Measurements from ENCODE around the gene PAM16.
A peak's percentile ranks its signal among the peaks of the same experiment; 100 is the strongest.
"Not testable (repeated sequence)": the region's sequence is repeated elsewhere in the genome, so short reads cannot be mapped to it uniquely, and the experiment has no call there.

Gene PAM16

GRCh38 chr16:4352843-4353242 is 1.7 kb upstream of the PAM16 start:
- DNase-seq (ENCODE audit: low read depth) = no peak

- DNase-seq (ENCODE audit: low read depth) = peak; percentile 61
These were observed 759 bp upstream of the PAM16 start for GRCh38 chr16:4351880-4352279.

DNA sequence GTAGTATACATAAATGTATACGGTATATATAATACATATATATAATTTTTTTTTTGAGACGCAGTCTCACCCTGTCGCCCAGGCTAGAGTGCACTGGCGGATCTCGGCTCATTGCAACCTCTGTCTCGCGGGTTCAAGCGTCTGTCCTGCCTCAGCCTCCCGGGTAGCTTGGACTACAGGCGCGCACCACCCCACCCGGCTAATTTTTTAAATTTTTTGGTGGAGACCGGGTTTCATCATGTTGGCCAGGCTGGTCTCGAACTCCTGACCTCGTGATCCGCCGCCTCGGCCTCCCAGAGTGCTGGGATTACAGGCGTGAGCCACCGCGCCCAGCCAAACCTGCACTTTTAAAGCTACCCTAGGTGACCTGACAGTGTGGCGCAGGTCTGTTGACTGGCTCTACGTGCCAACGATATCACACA is 745 bp downstream of the PAM16 start:
- DNase-seq (ENCODE audit: low read depth) = no peak

GRCh38 chr16:4349332-4349731 is 1.8 kb downstream of the PAM16 start:
- DNase-seq (ENCODE audit: low read depth) = no peak

GRCh38 chr16:4347765-4348509 is 3.2 kb downstream of the PAM16 start:
- no peak for DNase-seq (ENCODE audit: low read depth)

DNA sequence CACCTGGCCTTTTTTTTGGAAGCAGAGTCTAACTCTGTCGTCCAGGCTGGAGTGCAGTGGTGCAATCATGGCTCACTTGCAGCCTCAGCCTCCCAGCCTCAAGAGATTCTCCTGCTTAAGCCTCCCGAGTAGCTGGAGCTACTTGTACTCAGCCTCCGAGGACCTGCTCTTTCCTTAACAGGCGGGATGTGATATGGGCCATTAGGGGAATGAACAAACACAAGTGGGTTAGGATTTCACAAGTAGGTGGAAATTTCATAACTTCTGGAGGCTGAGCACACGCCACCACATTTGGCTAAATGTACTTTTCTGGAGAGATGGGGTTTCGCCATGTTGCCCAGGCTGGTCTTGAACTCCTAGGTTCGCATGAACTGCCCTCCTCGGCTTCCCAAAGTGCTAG is 4.1 kb downstream of the PAM16 start:
- peak; percentile 91 for DNase-seq (ENCODE audit: low read depth)

DNA sequence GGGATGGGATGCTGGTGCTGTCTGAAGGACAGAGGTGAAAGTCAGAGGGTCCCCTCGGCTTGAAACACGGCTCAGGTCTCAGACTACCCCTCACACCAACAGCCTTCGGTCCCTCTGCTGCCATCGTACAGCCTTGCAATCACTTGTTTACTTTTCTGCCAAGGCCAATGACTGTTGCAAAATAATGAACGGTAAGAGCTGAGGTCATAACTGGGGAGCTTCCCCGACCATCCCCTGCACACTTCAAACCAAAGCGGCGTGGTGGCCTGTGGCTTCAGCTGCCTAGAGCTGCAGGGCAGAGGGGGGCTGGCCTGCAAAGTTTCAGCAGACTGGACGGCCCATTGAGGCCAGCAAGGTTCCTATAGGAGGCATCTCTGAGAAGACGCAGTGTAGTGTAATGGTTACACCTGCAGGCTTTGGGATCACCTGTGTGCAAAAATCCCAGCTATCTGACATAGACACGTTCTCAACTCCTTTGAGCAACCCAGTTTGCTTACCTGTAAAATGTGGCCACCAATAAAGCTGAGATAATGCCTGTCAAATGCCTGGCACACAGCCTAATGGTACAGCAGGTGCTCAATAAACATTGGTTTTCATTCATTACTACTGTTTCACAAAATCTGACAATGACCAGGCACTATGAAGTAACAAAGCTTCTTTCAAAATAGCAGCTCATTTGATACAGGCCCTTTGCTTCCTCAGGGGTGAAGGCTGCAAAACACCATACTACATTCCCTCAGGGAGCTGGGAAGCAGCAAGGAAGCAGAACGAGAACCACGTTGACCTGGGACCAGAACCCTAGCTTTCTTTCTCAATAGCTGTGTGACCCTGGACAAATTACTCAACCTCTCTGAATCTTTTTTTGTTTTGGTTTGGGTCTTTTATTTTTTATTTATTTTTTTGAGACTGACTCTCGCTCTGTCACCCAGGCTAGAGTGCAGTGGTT is 5.0 kb downstream of the PAM16 start:
- peak; percentile 65 for DNase-seq (ENCODE audit: low read depth)

- DNase-seq (ENCODE audit: low read depth) = peak; percentile 30
These were observed 5.9 kb downstream of the PAM16 start for GRCh38 chr16:4344983-4345835.

DNA sequence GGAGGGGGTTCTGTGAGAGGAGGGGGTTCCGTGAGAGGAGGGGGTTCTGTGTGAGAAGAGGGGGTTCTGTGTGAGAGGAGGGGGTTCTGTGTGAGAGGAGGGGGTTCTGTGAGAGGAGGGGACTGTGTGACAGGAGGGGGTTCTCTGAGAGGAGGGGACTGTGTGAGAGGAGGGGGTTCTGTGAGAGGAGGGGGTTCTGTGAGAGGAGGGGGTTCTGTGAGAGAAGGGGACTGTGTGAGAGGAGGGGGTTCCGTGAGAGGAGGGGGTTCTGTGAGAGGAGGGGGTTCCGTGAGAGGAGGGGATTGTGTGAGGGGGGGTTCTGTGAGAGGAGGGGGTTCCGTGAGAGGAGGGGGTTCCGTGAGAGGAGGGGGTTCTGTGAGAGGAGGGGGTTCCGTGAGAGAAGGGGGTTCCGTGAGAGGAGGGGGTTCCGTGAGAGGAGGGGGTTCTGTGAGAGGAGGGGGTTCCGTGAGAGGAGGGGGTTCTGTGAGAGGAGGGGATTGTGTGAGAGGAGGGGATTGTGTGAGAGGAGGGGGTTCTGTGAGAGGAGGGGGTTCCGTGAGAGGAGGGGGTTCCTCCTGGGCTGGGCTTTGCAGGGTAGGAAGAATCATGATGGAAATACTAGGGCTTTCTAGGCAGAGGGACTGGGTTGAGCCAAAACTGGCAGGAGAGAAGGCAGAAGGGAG is 6.7 kb downstream of the PAM16 start:
- DNase-seq (ENCODE audit: low read depth) = not testable (repeated sequence)

- DNase-seq (ENCODE audit: low read depth) = peak; percentile 43
These were observed 8.0 kb downstream of the PAM16 start for GRCh38 chr16:4342866-4343744.

DNA sequence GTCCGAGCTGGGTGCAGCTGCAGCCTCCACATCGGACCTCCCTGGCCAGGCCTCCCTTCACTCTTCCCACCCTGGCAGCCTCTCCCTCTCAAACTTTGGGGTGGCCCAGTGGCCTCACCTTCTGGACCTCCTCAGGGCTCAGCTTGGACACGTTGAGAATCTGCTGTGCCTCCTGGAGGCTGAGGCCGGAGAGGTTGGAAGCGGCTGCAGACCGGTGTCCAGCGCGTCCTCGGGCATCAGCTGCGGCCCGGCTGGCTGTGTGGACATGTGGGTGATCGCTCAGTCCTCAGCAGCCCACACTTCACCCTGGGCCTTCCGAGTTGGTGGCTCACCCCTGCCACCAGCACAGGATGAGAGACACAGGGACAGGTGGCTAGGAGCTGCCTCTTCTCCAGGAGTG is 9.9 kb downstream of the PAM16 start:
- no peak for DNase-seq (ENCODE audit: low read depth)

- no peak for DNase-seq (ENCODE audit: low read depth)
These were observed 10.7 kb downstream of the PAM16 start for GRCh38 chr16:4340443-4340842.

GRCh38 chr16:4339909-4340308 is 11.2 kb downstream of the PAM16 start:
- no peak for DNase-seq (ENCODE audit: low read depth)

GRCh38 chr16:4339455-4339854 is 11.7 kb downstream of the PAM16 start:
- DNase-seq (ENCODE audit: low read depth) = no peak

DNA sequence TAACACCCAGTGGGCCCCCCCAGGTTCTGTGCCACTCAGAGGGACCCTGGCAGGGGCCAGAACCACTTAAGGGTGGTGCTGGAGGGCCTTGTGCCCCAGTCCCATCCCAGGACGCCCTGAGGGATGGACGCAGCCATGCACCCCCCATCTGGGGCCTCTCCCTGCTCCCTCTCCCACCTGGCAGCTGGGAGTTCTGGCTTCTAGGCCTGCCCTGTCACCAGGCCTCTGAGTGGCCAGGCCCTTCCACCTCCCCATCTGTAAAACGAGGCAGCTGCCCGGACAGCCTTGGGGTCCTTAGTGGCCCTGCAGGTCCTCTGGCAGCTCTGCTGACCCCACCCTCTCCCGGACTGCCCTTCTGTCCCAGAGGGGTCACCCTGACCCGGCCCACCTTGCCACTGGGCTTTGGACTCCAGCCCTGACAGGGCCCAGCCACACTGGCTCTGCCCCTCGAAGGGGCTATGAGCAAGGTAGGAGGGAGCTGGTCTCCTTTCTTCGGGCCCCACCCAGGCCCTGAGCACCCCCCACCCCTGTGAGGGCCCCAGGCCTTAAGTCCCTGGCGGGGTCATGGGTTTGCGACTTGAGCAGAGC is 12.3 kb downstream of the PAM16 start:
- no peak for DNase-seq (ENCODE audit: low read depth)

- DNase-seq (ENCODE audit: low read depth) = no peak
These were observed 13.0 kb downstream of the PAM16 start for GRCh38 chr16:4338125-4338582.

- no peak for DNase-seq (ENCODE audit: low read depth)
These were observed 13.5 kb downstream of the PAM16 start for GRCh38 chr16:4337540-4338088.

DNA sequence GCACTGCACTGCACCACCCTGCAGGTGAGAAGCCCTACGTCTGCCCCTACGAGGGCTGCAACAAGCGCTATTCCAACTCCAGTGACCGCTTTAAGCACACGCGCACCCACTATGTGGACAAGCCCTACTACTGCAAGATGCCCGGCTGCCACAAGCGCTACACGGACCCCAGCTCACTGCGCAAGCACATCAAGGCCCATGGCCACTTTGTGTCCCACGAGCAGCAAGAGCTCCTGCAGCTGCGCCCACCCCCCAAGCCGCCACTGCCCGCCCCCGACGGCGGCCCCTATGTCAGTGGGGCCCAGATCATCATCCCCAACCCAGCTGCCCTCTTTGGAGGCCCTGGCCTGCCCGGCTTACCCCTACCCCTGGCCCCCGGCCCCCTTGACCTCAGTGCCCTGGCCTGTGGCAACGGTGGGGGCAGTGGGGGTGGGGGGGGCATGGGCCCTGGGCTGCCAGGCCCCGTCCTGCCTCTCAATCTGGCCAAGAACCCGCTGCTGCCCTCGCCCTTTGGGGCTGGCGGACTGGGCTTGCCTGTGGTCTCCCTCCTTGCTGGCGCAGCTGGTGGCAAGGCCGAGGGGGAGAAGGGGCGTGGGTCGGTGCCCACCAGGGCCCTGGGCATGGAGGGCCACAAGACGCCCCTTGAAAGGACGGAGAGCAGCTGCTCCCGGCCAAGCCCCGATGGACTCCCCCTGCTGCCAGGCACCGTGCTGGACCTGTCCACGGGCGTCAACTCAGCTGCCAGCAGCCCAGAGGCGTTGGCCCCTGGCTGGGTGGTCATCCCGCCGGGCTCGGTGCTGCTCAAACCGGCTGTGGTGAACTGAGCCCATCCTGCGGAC is 14.2 kb downstream of the PAM16 start:
- no peak for DNase-seq (ENCODE audit: low read depth)

Data from amniotic epithelial cell (primary cell).